Hematopoietic multipotent progenitor cell (in vitro differentiated cells): Measurements from ENCODE around the gene ABCC3. TPM values are rescaled to one million over a fixed set of nuclear protein-coding genes. Genes with fewer than 3 reads are reported as not detected.

Experiments
- DNase-seq, 3 donors: peaks; one replicate each; pipeline ENCODE4 v3.0.0-alpha.2; 2011 to 2015; ENCODE audit warnings: low read depth in 2 of 3, low spot score in 2 of 3
- total RNA-seq: library from RNA; depleted of rRNA; stranded (reverse); fragments of >200 nt; gene quantifications from one replicate; pipeline ENCODE4 v1.2.3, GENCODE V29; 2012

Gene ABCC3
- total RNA-seq, 1 donor, result 1.6 TPM

GRCh38 chr17:50681263-50682200 is 46.9 kb downstream of the ABCC3 start:
- peak in 2 of 3 donors; percentile 67 to 71 for DNase-seq

- no peak for DNase-seq
Measured at GRCh38 chr17:50682441-50682840, 47.8 kb downstream of the ABCC3 start.

- DNase-seq, result no peak
Measured at GRCh38 chr17:50682938-50683337, 48.3 kb downstream of the ABCC3 start.

GRCh38 chr17:50683434-50684287 is 49.0 kb downstream of the ABCC3 start:
- DNase-seq, result no peak

GRCh38 chr17:50684288-50684611 is 49.6 kb downstream of the ABCC3 start:
- DNase-seq, result no peak

- DNase-seq, result no peak
Measured at GRCh38 chr17:50684612-50685333, 50.1 kb downstream of the ABCC3 start.

GRCh38 chr17:50685334-50685665 is 50.6 kb downstream of the ABCC3 start:
- no peak for DNase-seq

- no peak for DNase-seq
Measured at GRCh38 chr17:50685691-50686493, 51.2 kb downstream of the ABCC3 start.

- DNase-seq, result no peak
Measured at GRCh38 chr17:50686494-50687199, 52.0 kb downstream of the ABCC3 start.

- no peak for DNase-seq
Measured at GRCh38 chr17:50687200-50688066, 52.8 kb downstream of the ABCC3 start.

- DNase-seq, result no peak
Measured at GRCh38 chr17:50688245-50688644, 53.6 kb downstream of the ABCC3 start.

GRCh38 chr17:50689251-50689650 is 54.6 kb downstream of the ABCC3 start:
- peak in 2 of 3 donors; percentile 19 to 22 for DNase-seq

- DNase-seq, result no peak
Measured at GRCh38 chr17:50689956-50690886, 55.5 kb downstream of the ABCC3 start.

- no peak for DNase-seq
Measured at GRCh38 chr17:50690887-50691549, 56.3 kb downstream of the ABCC3 start.

- no peak for DNase-seq
Measured at GRCh38 chr17:50691550-50692447, 57.1 kb downstream of the ABCC3 start.

- no peak for DNase-seq
Measured at GRCh38 chr17:50692448-50693035, 57.9 kb downstream of the ABCC3 start.
